ENCODE results near the gene MMS19. TPM values are rescaled to one million over a fixed set of nuclear protein-coding genes. Genes with fewer than 3 reads are reported as not detected.
A peak's percentile ranks its signal among the peaks of the same experiment; 100 is the strongest.

The MMS19 gene
- total RNA-seq, 4 donors from 2014 or later = 62.8 to 116 (median 106) TPM

DNA sequence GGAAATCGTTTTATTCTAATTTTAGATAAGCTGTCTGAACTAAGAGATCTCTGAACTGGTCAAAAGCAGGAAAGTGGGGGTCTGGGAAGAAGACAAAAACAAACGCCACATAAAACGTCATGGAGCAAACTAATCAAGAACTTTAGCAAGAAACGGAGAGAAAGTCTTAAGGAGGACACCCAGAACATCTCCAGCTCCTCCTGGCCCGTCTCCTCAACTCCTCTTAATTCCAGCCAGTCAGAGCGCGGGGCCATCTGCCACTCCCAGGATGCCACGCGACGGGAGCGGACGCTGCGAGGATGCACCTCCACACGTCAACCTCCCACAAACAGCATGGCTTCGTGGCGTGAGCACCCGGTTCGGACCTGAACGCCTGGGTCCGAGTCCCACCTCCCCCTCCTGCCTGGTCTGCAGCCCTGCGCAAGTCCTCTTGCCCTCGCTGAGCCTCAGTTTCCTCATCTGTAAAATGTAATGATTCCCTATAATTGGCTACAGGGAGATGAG is 598 bp downstream of the MMS19 start:
- Histone ChIP-seq H3K4me3 (peak overlapping the region; percentile 78 to 92 (median 86)), H3K27ac (peak overlapping the region; percentile 90 to 99 (median 94)), H3K36me3 (no peaks in the 10 kb centered on the region), H3K4me1 (peaks cover 9 to 36% (median 18%) of the 10 kb centered on the region in 4 donors), H3K9me3 (no peaks in the 10 kb centered on the region), H3K27me3 (peaks cover 17% of the 10 kb centered on the region)
- in situ Hi-C loops (cut with MboI; ENCODE audit: low pct_ligation_motif_present in 1 of 4, low pct_unique_long_range_greater_than_20kb in 1 of 4, low sequenced_read_pairs in 3 of 4) (no loop called here), intact Hi-C loops (cut with DNase I; ENCODE audit: low total_unique reads) (no loop called here)
- peak; percentile 40 to 76 (median 68) for TF ChIP-seq POLR2AphosphoS5 (IDR thresholded peaks at IDR 0.05)
- no peak for TF ChIP-seq EP300 (IDR thresholded peaks at IDR 0.05; ENCODE audit: low read depth)
- peak; percentile 84 for DNase-seq
- WGBS, 2 donors (ENCODE audit: low coverage in 1 of 2) = 0% methylated on average over 4 to 22 of the region's 22 CpGs

DNA sequence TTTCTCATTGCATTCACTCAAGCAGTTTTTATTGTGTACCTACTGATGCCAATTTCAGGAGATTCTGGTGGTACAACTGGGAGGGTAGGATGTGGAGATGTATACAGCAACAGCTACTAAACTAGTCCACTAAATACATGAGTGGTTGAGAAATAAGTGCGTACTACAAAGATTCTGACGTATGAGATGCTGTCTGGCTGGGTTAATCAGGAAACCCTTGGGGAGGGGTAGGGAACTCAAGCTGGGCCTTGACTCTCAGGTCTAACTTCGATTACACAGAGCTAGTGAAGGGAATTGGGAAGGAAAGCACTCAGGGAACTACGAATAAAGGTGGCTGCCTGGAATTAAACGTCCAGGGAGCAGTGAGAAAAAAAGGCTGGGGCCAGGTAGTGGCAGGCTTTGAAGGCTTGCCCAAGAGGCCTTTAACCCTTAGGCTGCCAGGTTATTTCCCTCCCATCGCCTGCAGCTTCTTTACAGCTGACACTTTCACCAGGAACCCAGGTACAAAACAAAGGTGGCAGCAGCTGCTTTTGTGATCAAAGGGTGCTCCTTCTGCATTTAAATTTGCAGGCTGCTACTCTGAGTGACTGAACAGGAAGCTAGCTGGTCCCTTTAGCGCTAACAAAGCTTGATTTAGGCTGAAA is 3.2 kb downstream of the MMS19 start:
- intact Hi-C loops (cut with DNase I; ENCODE audit: low total_unique reads) = no loop called here
- Histone ChIP-seq H3K4me1 (peaks cover 12 to 42% (median 18%) of the 10 kb centered on the region in 4 donors), H3K4me3 (no peak overlapping the region), H3K36me3 (no peaks in the 10 kb centered on the region), H3K9me3 (no peaks in the 10 kb centered on the region), H3K27me3 (peaks cover 7% of the 10 kb centered on the region), H3K27ac (no peak overlapping the region)
- TF ChIP-seq, protein P1, sequence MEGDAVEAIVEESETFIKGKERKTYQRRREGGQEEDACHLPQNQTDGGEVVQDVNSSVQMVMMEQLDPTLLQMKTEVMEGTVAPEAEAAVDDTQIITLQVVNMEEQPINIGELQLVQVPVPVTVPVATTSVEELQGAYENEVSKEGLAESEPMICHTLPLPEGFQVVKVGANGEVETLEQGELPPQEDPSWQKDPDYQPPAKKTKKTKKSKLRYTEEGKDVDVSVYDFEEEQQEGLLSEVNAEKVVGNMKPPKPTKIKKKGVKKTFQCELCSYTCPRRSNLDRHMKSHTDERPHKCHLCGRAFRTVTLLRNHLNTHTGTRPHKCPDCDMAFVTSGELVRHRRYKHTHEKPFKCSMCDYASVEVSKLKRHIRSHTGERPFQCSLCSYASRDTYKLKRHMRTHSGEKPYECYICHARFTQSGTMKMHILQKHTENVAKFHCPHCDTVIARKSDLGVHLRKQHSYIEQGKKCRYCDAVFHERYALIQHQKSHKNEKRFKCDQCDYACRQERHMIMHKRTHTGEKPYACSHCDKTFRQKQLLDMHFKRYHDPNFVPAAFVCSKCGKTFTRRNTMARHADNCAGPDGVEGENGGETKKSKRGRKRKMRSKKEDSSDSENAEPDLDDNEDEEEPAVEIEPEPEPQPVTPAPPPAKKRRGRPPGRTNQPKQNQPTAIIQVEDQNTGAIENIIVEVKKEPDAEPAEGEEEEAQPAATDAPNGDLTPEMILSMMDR (IDR thresholded peaks at IDR 0.05) = no peak
- TF ChIP-seq EP300 (IDR thresholded peaks at IDR 0.05; ENCODE audit: low read depth) (no peak), POLR2A (IDR thresholded peaks at IDR 0.05) (no peak), POLR2AphosphoS5 (IDR thresholded peaks at IDR 0.05) (no peak)
- in situ Hi-C loops (cut with MboI; ENCODE audit: low pct_ligation_motif_present in 1 of 4, low pct_unique_long_range_greater_than_20kb in 1 of 4, low sequenced_read_pairs in 3 of 4) = no loop called here
- 42 to 52% methylated on average over 4 to 7 of the region's 7 CpGs for WGBS, 2 donors (ENCODE audit: low coverage in 1 of 2)
- no peak for DNase-seq

DNA sequence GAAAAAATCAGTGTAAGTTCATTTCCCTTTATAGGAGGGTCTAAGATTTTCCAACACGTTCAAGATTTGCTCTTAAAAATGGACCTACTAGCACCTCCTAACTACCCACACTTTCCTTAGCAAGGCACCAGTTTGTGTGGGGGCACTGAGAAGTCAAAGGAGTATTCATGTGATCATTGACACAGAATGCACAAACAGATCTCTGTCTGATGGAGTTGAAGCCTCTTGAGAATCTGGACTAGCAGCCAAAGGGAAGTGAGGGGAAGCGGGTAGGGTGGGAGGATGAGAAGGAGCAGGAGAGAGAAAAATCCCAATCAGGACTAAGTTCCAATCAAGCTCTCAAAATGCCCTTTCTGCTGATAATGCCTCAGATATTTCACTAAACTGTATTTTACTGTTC is 4.1 kb downstream of the MMS19 start:
- in situ Hi-C loops (cut with MboI; ENCODE audit: low pct_ligation_motif_present in 1 of 4, low pct_unique_long_range_greater_than_20kb in 1 of 4, low sequenced_read_pairs in 3 of 4) (no loop called here), intact Hi-C loops (cut with DNase I; ENCODE audit: low total_unique reads) (no loop called here)
- 54 to 56% methylated on average over 2 of the region's 2 CpGs for WGBS, 2 donors (ENCODE audit: low coverage in 1 of 2)
- no peak overlapping the region for H3K4me3 ChIP-seq
- no peak for TF ChIP-seq EP300 (IDR thresholded peaks at IDR 0.05; ENCODE audit: low read depth)
- TF ChIP-seq, protein P1 (IDR thresholded peaks at IDR 0.05) = no peak
- TF ChIP-seq POLR2A (IDR thresholded peaks at IDR 0.05) = no peak
- TF ChIP-seq POLR2AphosphoS5 (IDR thresholded peaks at IDR 0.05) = no peak
- no peak for DNase-seq
- H3K9me3 ChIP-seq = no peaks in the 10 kb centered on the region
- no peaks in the 10 kb centered on the region for H3K36me3 ChIP-seq
- H3K27me3 ChIP-seq = no peaks in the 10 kb centered on the region
- H3K4me1 ChIP-seq = peaks cover 11 to 38% (median 16%) of the 10 kb centered on the region in 4 donors
- no peak overlapping the region for H3K27ac ChIP-seq

DNA sequence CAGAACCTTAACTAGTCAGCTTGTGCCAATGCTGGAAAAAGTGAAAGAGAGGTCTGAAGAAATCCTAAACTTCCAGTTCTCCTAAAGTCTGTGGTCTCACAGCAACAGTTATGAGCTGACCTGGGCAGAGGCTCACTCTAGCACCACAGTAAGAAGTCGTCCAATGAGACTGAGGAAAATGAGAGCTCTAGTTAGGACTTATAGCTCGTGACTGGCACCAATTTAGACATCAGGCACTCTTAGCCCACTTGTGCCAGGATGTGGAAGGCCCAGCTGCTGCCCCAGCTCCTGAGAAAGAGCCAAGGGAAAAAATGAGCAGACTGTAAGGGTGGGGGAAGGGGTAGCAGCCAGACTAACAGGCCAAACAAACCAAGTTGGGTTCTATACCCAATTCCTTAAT is 7.6 kb downstream of the MMS19 start:
- Histone ChIP-seq H3K27ac (no peak overlapping the region), H3K4me1 (peaks cover 0 to 26% (median 9%) of the 10 kb centered on the region in 4 donors), H3K4me3 (no peak overlapping the region), H3K36me3 (no peaks in the 10 kb centered on the region), H3K9me3 (no peaks in the 10 kb centered on the region), H3K27me3 (no peaks in the 10 kb centered on the region)
- TF ChIP-seq, protein P1 (IDR thresholded peaks at IDR 0.05) = no peak
- TF ChIP-seq EP300 (IDR thresholded peaks at IDR 0.05; ENCODE audit: low read depth) (no peak), POLR2AphosphoS5 (IDR thresholded peaks at IDR 0.05) (no peak), POLR2A (IDR thresholded peaks at IDR 0.05) (no peak)
- 44% methylated on average over 2 of the region's 2 CpGs; no CpG with 5 or more reads in 1 of the 2 donors for WGBS, 2 donors (ENCODE audit: low coverage in 1 of 2)
- intact Hi-C loops (cut with DNase I; ENCODE audit: low total_unique reads) = no loop called here
- in situ Hi-C loops (cut with MboI; ENCODE audit: low pct_ligation_motif_present in 1 of 4, low pct_unique_long_range_greater_than_20kb in 1 of 4, low sequenced_read_pairs in 3 of 4) = no loop called here
- no peak for DNase-seq

All from transverse colon (tissue), 4 donors.